GM13977 (cell line): ENCODE measurements around the gene ZSCAN5C.

Experiments used
- DNase-seq: peaks from one replicate; pipeline ENCODE4 v3.0.0; 2012; ENCODE audit warnings: low spot score
- CTCF ChIP-seq: IDR thresholded peaks from 2 replicates; pipeline ENCODE4 v1.5.1; 2012; ENCODE audit warnings: mild to moderate bottlenecking, control low read depth; ENCODE audit not compliant: insufficient read depth; ENCODE audit errors: extremely low read depth, missing control alignments
- in situ Hi-C: fragments of 300-500 bp; cut with MboI; formaldehyde crosslinking; loops from one replicate; pipeline ENCODE4 v1.12.0; 2022; ENCODE audit warnings: low sequenced_read_pairs, low pct_unique_long_range_greater_than_20kb, mixed read lengths, inconsistent platforms; ENCODE audit not compliant: unreplicated experiment

The ZSCAN5C gene

GRCh38 chr19:56252699-56253422, 50.8 kb downstream of the ZSCAN5C start:
- in situ Hi-C loops, result no loop called here
- TF ChIP-seq CTCF, result peak; percentile 87
- DNase-seq, result peak; percentile 69

- DNase-seq, result peak; percentile 64
- in situ Hi-C loops, result no loop called here
These were observed 51.7 kb downstream of the ZSCAN5C start for GRCh38 chr19:56253737-56254136.

GRCh38 chr19:56258272-56258671, 56.2 kb downstream of the ZSCAN5C start:
- in situ Hi-C loops, result no loop called here
- TF ChIP-seq CTCF, result no peak
- no peak for DNase-seq

More at GRCh38 chr19:56253737-56254136, 51.7 kb downstream of the ZSCAN5C start:
- TF ChIP-seq CTCF, result peak; percentile 51
